Muscle of leg (tissue), 16 donors: ENCODE data around the gene OLFML1. TPM values are rescaled to one million over a fixed set of nuclear protein-coding genes. Genes with fewer than 3 reads are reported as not detected.

ENCODE experiments used
- DNase-seq: peaks from one replicate; pipeline ENCODE4 v3.0.0; 2013
- H3K27ac ChIP-seq: one replicate; pipeline ENCODE4 v1.5.1; 2013; ENCODE audit warnings: mild to moderate bottlenecking, low read length, control low read depth
- H3K27me3 ChIP-seq: one replicate; pipeline ENCODE4 v1.6.1; 2013; ENCODE audit warnings: low read length; ENCODE audit not compliant: control insufficient read depth, insufficient read depth
- H3K36me3 ChIP-seq: one replicate; pipeline ENCODE4 v1.6.1; 2013; ENCODE audit warnings: low read length; ENCODE audit not compliant: control insufficient read depth, insufficient read depth
- H3K4me1 ChIP-seq: one replicate; pipeline ENCODE4 v1.6.1; 2013; ENCODE audit warnings: low read length; ENCODE audit not compliant: control insufficient read depth, insufficient read depth
- H3K4me3 ChIP-seq: one replicate; pipeline ENCODE4 v1.5.1; 2013; ENCODE audit warnings: low read length, control low read depth
- H3K9me3 ChIP-seq: replicated peaks from 2 replicates; pipeline ENCODE4 v1.6.1; 2013; ENCODE audit warnings: low read depth, low read length; ENCODE audit not compliant: control insufficient read depth
- WGBS: methylation state at CpG from one replicate; pipeline ENCODE4 v1.1.5; 2013; ENCODE audit warnings: missing lambda C conversion rate; ENCODE audit not compliant: insufficient coverage; 5-methylcytosine and 5-hydroxymethylcytosine counted together
- long read RNA-seq, 11 donors: transcript quantifications; one replicate each; lab custom pipeline, GENCODE V29; 2026
- polyA plus RNA-seq, 8 donors: library from polyadenylated mRNA; unstranded; fragments of 120-200 nt; gene quantifications; one replicate each; pipeline versions ENCODE4 v1.2.1 to v1.2.3, GENCODE V29; 2013; ENCODE audit warnings: inconsistent platforms in 1 of 8, low replicate concordance in 1 of 8; ENCODE audit not compliant: insufficient read length in 8 of 8, insufficient read depth in 1 of 8
- total RNA-seq: library from RNA; stranded (reverse); fragments of 120-200 nt; gene quantifications from one replicate; pipeline ENCODE4 v1.2.4, GENCODE V29; 2013

OLFML1 gene
- total RNA-seq: 33.1 TPM
- polyA plus RNA-seq: 10 to 100 TPM; 38.8 to 70.5 (median 48.8) TPM
- long read RNA-seq, donor 1, transcript OLFML1-201 (3 exons, 2,792 nt): major isoform, 10 of 20 reads
- long read RNA-seq, donor 1, partial matches to known transcripts: 6 of 20 reads
- long read RNA-seq, donor 1, other reads (novel, unspliced or antisense): 0 of 20 reads
- long read RNA-seq, donor 2, partial matches to known transcripts: 0 of 5 reads
- long read RNA-seq, donor 2, other reads (novel, unspliced or antisense): 0 of 5 reads
- long read RNA-seq, donor 3, transcript OLFML1-201 (3 exons, 2,792 nt): major isoform, 20 of 42 reads
- long read RNA-seq, donor 3, transcript OLFML1-204 (4 exons, 1,620 nt): minor isoform, 7 of 42 reads
- long read RNA-seq, donor 3, partial matches to known transcripts: 12 of 42 reads
- long read RNA-seq, donor 3, other reads (novel, unspliced or antisense): 0 of 42 reads
- long read RNA-seq, donor 4, transcript OLFML1-201 (3 exons, 2,792 nt): major isoform, 8 of 30 reads
- long read RNA-seq, donor 4, partial matches to known transcripts: 16 of 30 reads
- long read RNA-seq, donor 4, other reads (novel, unspliced or antisense): 0 of 30 reads
- long read RNA-seq, donor 5, transcript OLFML1-201 (3 exons, 2,792 nt): major isoform, 37 of 102 reads
- long read RNA-seq, donor 5, transcript OLFML1-202 (2 exons, 1,318 nt): minor isoform, 12 of 102 reads
- long read RNA-seq, donor 5, transcript OLFML1-204 (4 exons, 1,620 nt): minor isoform, 13 of 102 reads
- long read RNA-seq, donor 5, partial matches to known transcripts: 39 of 102 reads
- long read RNA-seq, donor 5, other reads (novel, unspliced or antisense): 0 of 102 reads
- long read RNA-seq, donor 6, transcript OLFML1-204 (4 exons, 1,620 nt): minor isoform, 5 of 25 reads
- long read RNA-seq, donor 6, transcript OLFML1-201 (3 exons, 2,792 nt): major isoform, 10 of 25 reads
- long read RNA-seq, donor 6, partial matches to known transcripts: 8 of 25 reads
- long read RNA-seq, donor 6, other reads (novel, unspliced or antisense): 0 of 25 reads
- long read RNA-seq, donor 7, transcript OLFML1-204 (4 exons, 1,620 nt): minor isoform, 6 of 32 reads
- long read RNA-seq, donor 7, transcript OLFML1-201 (3 exons, 2,792 nt): major isoform, 17 of 32 reads
- long read RNA-seq, donor 7, partial matches to known transcripts: 6 of 32 reads
- long read RNA-seq, donor 7, other reads (novel, unspliced or antisense): 0 of 32 reads
- long read RNA-seq, donor 8, transcript OLFML1-201 (3 exons, 2,792 nt): major isoform, 16 of 39 reads
- long read RNA-seq, donor 8, transcript OLFML1-202 (2 exons, 1,318 nt): minor isoform, 5 of 39 reads
- long read RNA-seq, donor 8, transcript OLFML1-204 (4 exons, 1,620 nt): minor isoform, 10 of 39 reads
- long read RNA-seq, donor 8, partial matches to known transcripts: 8 of 39 reads
- long read RNA-seq, donor 8, other reads (novel, unspliced or antisense): 0 of 39 reads
- long read RNA-seq, donor 9, transcript OLFML1-201 (3 exons, 2,792 nt): major isoform, 11 of 22 reads
- long read RNA-seq, donor 9, partial matches to known transcripts: 6 of 22 reads
- long read RNA-seq, donor 9, other reads (novel, unspliced or antisense): 0 of 22 reads
- long read RNA-seq, donor 10, transcript OLFML1-204 (4 exons, 1,620 nt): minor isoform, 6 of 46 reads
- long read RNA-seq, donor 10, transcript OLFML1-201 (3 exons, 2,792 nt): major isoform, 16 of 46 reads
- long read RNA-seq, donor 10, transcript OLFML1-202 (2 exons, 1,318 nt): minor isoform, 9 of 46 reads
- long read RNA-seq, donor 10, partial matches to known transcripts: 15 of 46 reads
- long read RNA-seq, donor 10, other reads (novel, unspliced or antisense): 0 of 46 reads
- long read RNA-seq, donor 11, transcript OLFML1-201 (3 exons, 2,792 nt): major isoform, 12 of 27 reads
- long read RNA-seq, donor 11, partial matches to known transcripts: 8 of 27 reads
- long read RNA-seq, donor 11, other reads (novel, unspliced or antisense): 0 of 27 reads

DNA sequence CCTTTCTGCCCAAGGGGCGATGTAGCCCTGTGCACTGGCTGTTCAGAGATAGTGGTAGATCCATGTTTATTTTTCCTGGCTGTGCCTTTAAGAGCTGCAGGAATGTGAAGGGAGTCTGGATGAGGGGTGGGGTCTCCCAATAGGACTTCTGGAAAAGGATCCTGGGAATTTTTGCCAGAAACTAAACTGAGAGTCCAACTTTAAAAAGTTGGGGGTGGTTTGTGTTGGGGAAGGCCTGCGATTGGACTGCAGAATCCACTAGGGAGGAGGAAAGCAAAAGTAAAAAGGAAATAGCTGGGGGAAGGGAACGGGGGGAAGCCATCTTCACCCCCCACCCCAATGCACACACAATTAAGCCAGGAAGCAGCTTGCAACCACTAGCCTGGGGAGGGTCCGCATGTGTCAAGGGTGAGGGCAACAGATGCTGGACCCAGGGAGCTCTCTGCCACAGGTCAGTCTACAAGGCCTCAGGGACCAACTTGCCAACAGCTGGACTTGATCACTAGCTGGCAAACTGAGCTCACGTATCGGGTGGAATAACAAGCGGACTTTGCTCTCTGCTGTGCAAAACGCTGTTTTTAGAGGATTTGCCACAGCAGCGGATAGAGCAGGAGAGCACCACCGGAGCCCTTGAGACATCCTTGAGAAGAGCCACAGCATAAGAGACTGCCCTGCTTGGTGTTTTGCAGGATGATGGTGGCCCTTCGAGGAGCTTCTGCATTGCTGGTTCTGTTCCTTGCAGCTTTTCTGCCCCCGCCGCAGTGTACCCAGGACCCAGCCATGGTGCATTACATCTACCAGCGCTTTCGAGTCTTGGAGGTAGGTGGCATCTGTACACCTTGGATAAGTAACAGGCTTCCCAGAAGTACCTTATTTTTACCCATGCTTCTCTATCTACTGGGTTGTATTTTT, at the start of gene OLFML1:
OLFML1 (plus strand) TSS at position 321 of the 912 bp plus-strand sequence; CDS start at position 691, 370 bp downstream.
- Histone ChIP-seq H3K4me1 (peaks cover 15% of the 10 kb centered on the region), H3K9me3 (no peaks in the 10 kb centered on the region), H3K36me3 (peaks cover 10% of the 10 kb centered on the region), H3K4me3 (peak within 1 kb of the TSS; percentile 67), H3K27me3 (no peaks in the 10 kb centered on the region), H3K27ac (peak within 1 kb of the TSS; percentile 84)
- DNase-seq: peak; percentile 98
- 12% methylated on average over 9 of the region's 15 CpGs for WGBS

GRCh38 chr11:7436146-7436545, 49.2 kb upstream of the OLFML1 start:
- H3K9me3 ChIP-seq: no peaks in the 10 kb centered on the region
- H3K27me3 ChIP-seq: no peaks in the 10 kb centered on the region
- no peaks in the 10 kb centered on the region for H3K36me3 ChIP-seq
- no peak overlapping the region for H3K27ac ChIP-seq
- H3K4me3 ChIP-seq: no peak overlapping the region
- peaks cover 17% of the 10 kb centered on the region for H3K4me1 ChIP-seq
- no CpG with 5 or more reads among the region's 1 CpG for WGBS
- DNase-seq: no peak

- Histone ChIP-seq H3K27ac (no peak overlapping the region), H3K36me3 (no peaks in the 10 kb centered on the region), H3K4me1 (peaks cover 17% of the 10 kb centered on the region), H3K4me3 (no peak overlapping the region), H3K27me3 (no peaks in the 10 kb centered on the region), H3K9me3 (no peaks in the 10 kb centered on the region)
- peak; percentile 46 for DNase-seq
- 69% methylated on average over 2 of the region's 5 CpGs for WGBS
These were observed 48.6 kb upstream of the OLFML1 start for GRCh38 chr11:7436657-7437056.

- 40% methylated on average over 1 of the region's 3 CpGs for WGBS
- no peaks in the 10 kb centered on the region for H3K27me3 ChIP-seq
- no peak for DNase-seq
These were observed 47.6 kb upstream of the OLFML1 start for GRCh38 chr11:7437696-7438095.

DNA sequence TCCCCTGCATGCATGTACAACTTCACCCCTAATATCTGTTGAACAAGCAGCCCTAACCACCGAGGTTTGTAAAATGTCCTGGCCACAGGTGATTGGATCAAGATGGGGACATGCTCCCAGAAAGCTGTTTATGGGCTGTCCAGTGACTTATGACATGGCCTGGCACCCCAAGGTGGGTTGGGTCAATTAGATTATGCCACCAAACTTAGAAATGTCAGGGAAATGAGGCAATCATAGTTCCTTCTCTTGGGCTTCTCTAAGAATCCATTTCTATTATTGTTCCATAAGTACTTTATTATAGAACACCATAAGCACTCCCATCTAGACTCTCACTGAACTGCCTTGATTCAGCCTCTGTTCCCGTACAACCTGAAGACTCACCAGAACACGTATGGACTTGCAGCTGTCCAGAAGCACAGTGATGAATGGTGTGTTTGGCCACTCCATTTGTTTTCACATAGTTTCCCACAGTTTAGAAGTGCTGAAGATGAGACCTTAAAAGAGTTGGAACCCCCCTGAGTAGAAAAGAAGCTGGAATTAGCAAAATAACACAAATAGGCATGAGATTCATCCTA, 45.5 kb upstream of the OLFML1 start:
- no peaks in the 10 kb centered on the region for H3K27me3 ChIP-seq
- H3K36me3 ChIP-seq: no peaks in the 10 kb centered on the region
- no peaks in the 10 kb centered on the region for H3K9me3 ChIP-seq
- no peak overlapping the region for H3K4me3 ChIP-seq
- DNase-seq: no peak
- WGBS: 80% methylated on average over 1 of the region's 3 CpGs
- peaks cover 23% of the 10 kb centered on the region for H3K4me1 ChIP-seq
- H3K27ac ChIP-seq: no peak overlapping the region

More at GRCh38 chr11:7437696-7438095, 47.6 kb upstream of the OLFML1 start:
- no peak overlapping the region for H3K27ac ChIP-seq
- no peaks in the 10 kb centered on the region for H3K36me3 ChIP-seq
- no peaks in the 10 kb centered on the region for H3K9me3 ChIP-seq
- H3K4me1 ChIP-seq: peaks cover 17% of the 10 kb centered on the region
- H3K4me3 ChIP-seq: no peak overlapping the region

GRCh38 chr11:7442588-7443215, 42.6 kb upstream of the OLFML1 start:
- peak; percentile 70 for DNase-seq
- Histone ChIP-seq H3K27me3 (no peaks in the 10 kb centered on the region), H3K9me3 (no peaks in the 10 kb centered on the region), H3K4me3 (no peak overlapping the region), H3K27ac (no peak overlapping the region), H3K4me1 (peaks cover 19% of the 10 kb centered on the region), H3K36me3 (no peaks in the 10 kb centered on the region)
- 24% methylated on average over 5 of the region's 6 CpGs for WGBS

DNA sequence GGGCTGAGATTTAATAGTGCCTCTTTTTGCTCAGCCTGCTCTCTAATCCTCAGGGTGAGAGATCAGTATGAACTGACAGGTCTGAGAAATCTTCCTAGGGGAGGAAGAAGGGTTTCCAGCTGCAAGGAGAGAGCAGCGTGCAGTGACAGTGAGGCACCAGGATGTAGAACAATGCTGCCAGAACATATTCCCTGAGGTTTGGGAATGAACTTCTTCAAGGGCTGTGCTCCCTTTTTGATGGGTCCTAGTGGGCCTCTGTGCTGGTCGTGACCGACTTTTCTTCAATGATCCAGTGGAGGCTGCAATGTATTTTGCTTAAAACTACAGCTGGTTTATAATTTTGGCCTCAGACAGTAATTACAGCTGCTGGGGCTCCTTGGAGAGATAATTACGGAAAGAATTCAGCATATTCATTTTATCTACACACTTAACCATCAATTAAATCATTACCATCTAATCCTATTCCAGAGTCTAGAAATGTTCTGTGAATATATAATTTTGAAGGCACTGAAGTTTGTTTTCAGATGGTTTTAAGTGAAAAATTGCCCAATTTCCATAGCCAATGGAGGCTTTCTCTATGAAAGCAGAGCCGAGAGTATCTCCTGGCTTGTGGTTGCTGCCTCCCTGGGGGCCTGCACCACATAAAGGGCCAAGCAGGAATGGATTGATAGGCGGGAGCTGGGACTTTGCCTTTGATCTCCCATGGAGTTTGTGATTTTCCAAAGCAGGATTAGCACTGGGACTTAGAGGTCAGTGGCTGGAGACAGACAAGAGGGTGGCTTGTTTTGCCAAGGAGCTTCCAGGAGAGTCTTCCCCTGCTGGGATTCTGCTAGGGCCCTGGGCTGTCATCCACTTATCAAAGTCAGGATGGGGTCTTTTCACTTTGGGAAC, 41.0 kb upstream of the OLFML1 start:
- Histone ChIP-seq H3K9me3 (no peaks in the 10 kb centered on the region), H3K27ac (no peak overlapping the region), H3K27me3 (no peaks in the 10 kb centered on the region), H3K4me3 (no peak overlapping the region), H3K4me1 (peaks cover 12% of the 10 kb centered on the region), H3K36me3 (no peaks in the 10 kb centered on the region)
- peak; percentile 68 for DNase-seq
- 19% methylated on average over 5 of the region's 6 CpGs for WGBS
